T-helper 2 cell treated with Interferon-gamma antibody and Interleukin-4, amounts not matched to agents 5 μg/mL and 100 μg/mL, for 36 hours (primary cell): Measurements from ENCODE around the gene SIRPG.

Experiments used
- DNase-seq: peaks from one replicate; pipeline ENCODE4 v3.0.0; 2021; ENCODE audit warnings: low spot score
- H3K27ac Mint-ChIP-seq: one replicate; pipeline ENCODE4 v1.8.0; 2021; ENCODE audit warnings: mild to moderate bottlenecking, mixed read lengths
- H3K27me3 Mint-ChIP-seq: one replicate; pipeline ENCODE4 v1.8.0; 2021; ENCODE audit warnings: low read depth, mixed read lengths
- H3K36me3 Mint-ChIP-seq: one replicate; pipeline ENCODE4 v1.8.0; 2021; ENCODE audit warnings: low read depth, mixed read lengths
- H3K4me1 Mint-ChIP-seq: one replicate; pipeline ENCODE4 v1.8.0; 2021; ENCODE audit warnings: low read depth, mixed read lengths
- H3K4me3 Mint-ChIP-seq: one replicate; pipeline ENCODE4 v1.8.0; 2022; ENCODE audit warnings: mild to moderate bottlenecking, moderate library complexity, mixed read lengths
- H3K9me3 Mint-ChIP-seq: one replicate; pipeline ENCODE4 v1.8.0; 2021; ENCODE audit warnings: mixed read lengths

SIRPG gene

DNA sequence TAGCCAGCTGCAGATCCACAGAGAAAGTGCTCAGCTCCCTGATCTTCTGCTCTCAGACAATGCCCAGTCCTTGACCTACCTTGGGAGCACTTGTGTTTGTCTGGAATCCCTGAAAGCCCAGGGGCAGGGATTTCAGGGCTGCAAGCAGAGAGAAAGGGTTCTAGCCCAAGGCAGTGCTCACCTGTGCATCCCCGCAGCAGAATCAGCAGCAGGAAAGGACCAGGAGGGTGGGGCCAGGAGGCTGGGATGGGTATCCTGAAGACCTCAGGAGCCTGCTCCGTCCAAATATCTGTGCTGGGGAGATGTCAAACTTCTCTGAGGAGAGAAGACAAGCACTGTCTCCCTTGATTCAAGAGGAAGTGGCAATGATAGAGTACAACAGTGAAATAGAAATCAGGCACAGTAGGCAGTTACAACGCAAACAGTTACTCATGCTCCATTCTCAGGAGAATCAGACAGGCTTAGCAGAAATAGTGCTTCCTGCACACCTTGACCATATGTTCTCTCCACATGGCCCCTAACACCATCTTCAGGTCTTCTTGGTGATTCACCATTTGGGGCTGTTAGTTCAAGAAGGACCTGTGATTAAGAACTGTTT lies 28.7 kb upstream of the SIRPG start:
- H3K4me3 Mint-ChIP-seq: peak overlapping the region; percentile 81
- peaks cover 55% of the 10 kb centered on the region for H3K4me1 Mint-ChIP-seq

DNA sequence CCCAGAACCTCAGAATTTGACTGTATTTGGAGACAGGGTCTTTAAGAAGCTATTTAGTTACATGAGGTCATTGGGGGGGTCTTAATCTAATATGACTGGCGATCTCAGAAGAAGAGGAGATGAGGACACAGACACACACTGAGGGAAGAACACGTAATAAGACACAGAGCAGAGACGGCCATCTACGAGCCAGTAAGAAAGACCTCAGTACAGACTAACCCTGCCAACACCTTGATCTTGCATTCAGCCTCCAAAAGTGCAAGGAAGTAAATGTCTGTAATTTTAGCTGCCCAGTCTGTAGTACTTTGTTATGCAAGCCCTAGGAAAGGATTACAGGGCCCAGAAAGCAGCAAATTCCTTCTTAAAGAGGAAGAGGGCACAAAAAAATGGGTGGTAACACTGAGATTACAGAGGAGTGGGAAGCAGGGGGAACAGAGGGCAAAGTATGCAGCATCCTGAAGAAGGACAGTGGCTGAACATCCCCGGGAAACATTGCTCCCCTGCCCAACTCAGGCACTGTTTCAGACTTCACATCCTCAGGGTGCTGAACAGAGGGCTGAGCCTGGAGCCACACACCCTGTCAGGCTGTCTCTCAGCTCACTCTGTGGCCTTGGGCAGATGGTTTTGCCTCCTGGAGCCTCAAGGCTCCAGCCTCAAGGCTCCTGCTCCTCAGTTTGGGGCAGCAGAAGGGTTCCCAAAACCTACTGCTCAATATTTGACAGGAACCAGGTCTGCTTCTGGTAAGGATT lies 27.9 kb upstream of the SIRPG start:
- no peaks in the 10 kb centered on the region for H3K27me3 Mint-ChIP-seq
- H3K27ac Mint-ChIP-seq: peak overlapping the region; percentile 81
- peaks cover 22% of the 10 kb centered on the region for H3K9me3 Mint-ChIP-seq
- peaks cover 58% of the 10 kb centered on the region for H3K4me1 Mint-ChIP-seq
- DNase-seq: no peak
- H3K4me3 Mint-ChIP-seq: peak overlapping the region; percentile 81
- H3K36me3 Mint-ChIP-seq: peaks cover 17% of the 10 kb centered on the region

More for the DNA sequence above, 28.7 kb upstream of the SIRPG start:
- H3K27ac Mint-ChIP-seq: peak overlapping the region; percentile 81
- peaks cover 18% of the 10 kb centered on the region for H3K36me3 Mint-ChIP-seq
- no peaks in the 10 kb centered on the region for H3K27me3 Mint-ChIP-seq
- DNase-seq: no peak
- H3K9me3 Mint-ChIP-seq: peaks cover 24% of the 10 kb centered on the region

DNA sequence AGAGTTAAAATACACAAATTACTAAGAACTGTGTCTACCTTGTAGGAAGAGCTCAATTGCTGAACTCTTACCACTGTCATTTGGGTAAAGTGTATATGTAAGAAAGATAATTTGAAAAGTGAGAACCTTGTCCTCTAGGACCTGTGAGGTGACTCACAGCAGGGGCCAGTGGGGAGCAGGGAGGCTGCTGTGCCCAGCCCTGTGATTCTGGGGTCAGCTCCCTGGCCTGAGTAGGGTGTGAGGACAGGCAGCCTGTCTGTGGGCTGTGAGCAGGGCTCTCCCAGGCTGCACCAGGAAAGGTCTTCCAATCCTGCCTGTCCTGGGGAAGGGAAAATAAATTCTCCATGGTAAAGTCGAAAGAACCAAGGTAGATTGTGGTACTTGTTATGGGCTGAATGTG lies 27.3 kb upstream of the SIRPG start:
- Mint-ChIP-seq H3K27me3 (no peaks in the 10 kb centered on the region), H3K4me3 (peak overlapping the region; percentile 81), H3K27ac (peak overlapping the region; percentile 81), H3K9me3 (peaks cover 17% of the 10 kb centered on the region), H3K36me3 (peaks cover 21% of the 10 kb centered on the region), H3K4me1 (peaks cover 55% of the 10 kb centered on the region)
- no peak for DNase-seq

DNA sequence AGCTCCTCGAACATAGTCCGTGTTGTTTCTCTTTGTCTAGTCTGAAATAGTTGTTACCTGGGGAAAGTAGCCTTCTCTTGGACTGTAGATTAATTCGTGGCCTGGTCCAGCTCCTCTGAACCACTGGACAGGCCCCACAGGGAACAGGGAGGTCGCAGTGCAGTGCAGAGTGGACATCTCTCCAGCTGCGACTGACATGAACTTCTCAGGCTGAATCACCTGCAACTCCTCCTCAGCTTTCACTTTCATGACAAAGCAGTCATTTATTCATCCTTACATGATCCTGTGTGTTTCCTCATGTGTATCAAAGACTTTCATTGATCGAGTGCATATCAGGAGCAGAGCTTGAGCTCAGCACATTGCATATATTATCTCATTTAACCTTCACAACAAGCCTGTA lies 19.1 kb upstream of the SIRPG start:
- peak overlapping the region; percentile 84 for H3K27ac Mint-ChIP-seq
- H3K4me1 Mint-ChIP-seq: peaks cover 76% of the 10 kb centered on the region
- H3K4me3 Mint-ChIP-seq: peak overlapping the region; percentile 81

DNA sequence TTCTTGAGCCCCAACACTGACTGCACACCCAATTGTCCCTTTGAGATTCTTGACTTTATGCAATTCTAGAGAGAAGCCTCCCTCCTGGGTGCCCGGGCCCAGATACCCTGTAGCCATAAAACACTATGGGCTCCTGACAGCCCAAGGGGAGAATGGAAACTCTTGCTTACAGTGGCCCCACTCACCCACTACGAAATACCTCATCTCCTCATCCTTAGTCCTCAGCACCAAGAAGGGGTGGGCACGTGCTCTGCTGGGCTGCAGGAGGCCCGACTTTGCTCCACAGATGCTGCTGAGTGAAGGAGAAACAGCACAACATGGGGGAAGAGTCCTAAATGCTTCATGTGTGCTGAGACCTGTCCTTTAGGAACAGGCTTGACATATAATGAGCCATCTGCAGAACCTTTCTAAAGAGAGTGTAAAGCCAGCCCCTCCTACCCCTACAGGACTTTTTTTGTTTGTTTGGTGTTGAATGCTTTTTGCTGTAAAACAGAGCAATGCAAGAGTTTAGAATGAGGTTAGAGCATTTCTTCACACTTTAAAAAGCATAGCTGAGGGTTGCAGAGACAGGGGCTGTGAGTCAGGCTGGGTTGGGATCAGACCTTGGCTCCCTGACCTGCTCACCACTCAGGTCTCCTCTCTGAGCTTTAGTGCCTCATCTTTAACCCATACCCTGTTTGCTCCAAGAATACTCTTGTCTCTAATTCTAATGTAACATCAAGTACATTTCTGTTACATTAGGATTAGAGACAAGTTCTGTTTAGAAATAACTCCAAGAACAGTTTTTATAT lies 17.6 kb upstream of the SIRPG start:
- Mint-ChIP-seq H3K36me3 (peaks cover 54% of the 10 kb centered on the region), H3K9me3 (peaks cover 14% of the 10 kb centered on the region), H3K27ac (peak overlapping the region; percentile 89), H3K4me1 (peaks cover 84% of the 10 kb centered on the region), H3K4me3 (peak overlapping the region; percentile 67), H3K27me3 (no peaks in the 10 kb centered on the region)
- no peak for DNase-seq

More for the DNA sequence above, 19.1 kb upstream of the SIRPG start:
- DNase-seq: no peak
- peaks cover 44% of the 10 kb centered on the region for H3K36me3 Mint-ChIP-seq
- H3K27me3 Mint-ChIP-seq: no peaks in the 10 kb centered on the region
- H3K9me3 Mint-ChIP-seq: peaks cover 2% of the 10 kb centered on the region

DNA sequence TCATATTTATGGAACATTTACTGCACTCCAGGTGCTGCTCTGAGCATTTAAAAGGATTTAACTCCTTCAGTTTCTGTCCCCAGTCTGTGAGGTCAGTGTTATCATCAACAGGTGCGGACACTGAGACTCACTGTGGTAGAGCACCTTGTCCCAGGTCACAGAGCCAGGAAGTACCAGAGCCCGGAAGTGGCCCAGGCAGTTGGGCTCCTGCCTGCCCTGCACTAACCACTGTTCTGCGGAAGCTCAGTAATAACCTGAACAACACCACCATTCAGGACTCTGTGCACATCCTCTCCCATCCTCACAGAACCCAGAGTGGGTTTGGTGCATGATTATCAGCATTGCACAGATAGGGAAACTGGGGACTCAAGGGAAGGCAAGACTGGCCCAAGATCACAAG lies 16.8 kb upstream of the SIRPG start:
- Mint-ChIP-seq H3K4me1 (peaks cover 89% of the 10 kb centered on the region), H3K4me3 (peak overlapping the region; percentile 67)

DNA sequence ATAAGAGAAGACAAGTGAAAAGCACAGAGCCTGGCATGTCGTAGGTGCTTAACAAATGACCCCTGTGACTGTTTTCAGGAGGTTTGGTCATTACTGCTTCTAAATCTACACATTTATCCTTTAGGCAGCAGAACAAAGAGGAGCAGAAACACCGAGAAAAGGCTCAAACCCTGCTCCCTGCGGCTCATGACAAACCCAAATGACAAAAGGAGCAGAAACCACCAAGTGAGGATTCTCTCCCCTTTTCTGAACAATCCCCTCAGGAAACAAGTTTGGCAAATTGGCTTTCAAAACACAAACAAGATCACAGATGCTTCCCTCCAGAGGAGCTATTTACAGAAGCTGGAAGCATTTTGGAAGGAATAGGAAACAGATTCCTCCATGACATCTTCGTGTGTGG lies 15.8 kb upstream of the SIRPG start:
- peak overlapping the region; percentile 67 for H3K4me3 Mint-ChIP-seq

More for the DNA sequence above, 16.8 kb upstream of the SIRPG start:
- no peak for DNase-seq
- H3K27me3 Mint-ChIP-seq: no peaks in the 10 kb centered on the region
- H3K36me3 Mint-ChIP-seq: peaks cover 56% of the 10 kb centered on the region
- peaks cover 14% of the 10 kb centered on the region for H3K9me3 Mint-ChIP-seq
- peak overlapping the region; percentile 89 for H3K27ac Mint-ChIP-seq

DNA sequence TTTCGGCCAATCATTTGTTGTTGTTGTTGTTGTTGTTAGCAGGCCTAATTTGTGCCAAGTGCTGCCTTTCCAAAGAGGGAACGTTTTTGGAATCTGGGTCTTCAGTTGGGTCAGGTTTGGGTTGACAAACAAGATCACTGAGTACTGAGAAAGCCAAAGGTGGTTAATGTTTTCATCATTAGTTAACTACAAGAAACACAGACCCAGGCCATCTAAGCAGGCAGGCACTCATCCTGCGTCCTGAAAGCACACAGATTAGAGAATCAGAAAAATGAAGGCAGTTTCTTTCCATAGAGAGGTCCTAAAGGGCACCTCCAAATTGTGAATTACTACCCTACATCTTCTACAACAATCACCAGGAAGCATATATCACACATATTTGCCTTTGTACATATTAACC lies 15.1 kb upstream of the SIRPG start:
- peaks cover 15% of the 10 kb centered on the region for H3K9me3 Mint-ChIP-seq
- no peaks in the 10 kb centered on the region for H3K27me3 Mint-ChIP-seq
- H3K4me3 Mint-ChIP-seq: peak overlapping the region; percentile 67
- DNase-seq: no peak
- peaks cover 87% of the 10 kb centered on the region for H3K4me1 Mint-ChIP-seq
- peaks cover 54% of the 10 kb centered on the region for H3K36me3 Mint-ChIP-seq
- H3K27ac Mint-ChIP-seq: peak overlapping the region; percentile 89

More for the DNA sequence above, 15.8 kb upstream of the SIRPG start:
- no peaks in the 10 kb centered on the region for H3K27me3 Mint-ChIP-seq
- peaks cover 14% of the 10 kb centered on the region for H3K9me3 Mint-ChIP-seq
- no peak for DNase-seq
- H3K36me3 Mint-ChIP-seq: peaks cover 58% of the 10 kb centered on the region
- peak overlapping the region; percentile 89 for H3K27ac Mint-ChIP-seq
- peaks cover 89% of the 10 kb centered on the region for H3K4me1 Mint-ChIP-seq

DNA sequence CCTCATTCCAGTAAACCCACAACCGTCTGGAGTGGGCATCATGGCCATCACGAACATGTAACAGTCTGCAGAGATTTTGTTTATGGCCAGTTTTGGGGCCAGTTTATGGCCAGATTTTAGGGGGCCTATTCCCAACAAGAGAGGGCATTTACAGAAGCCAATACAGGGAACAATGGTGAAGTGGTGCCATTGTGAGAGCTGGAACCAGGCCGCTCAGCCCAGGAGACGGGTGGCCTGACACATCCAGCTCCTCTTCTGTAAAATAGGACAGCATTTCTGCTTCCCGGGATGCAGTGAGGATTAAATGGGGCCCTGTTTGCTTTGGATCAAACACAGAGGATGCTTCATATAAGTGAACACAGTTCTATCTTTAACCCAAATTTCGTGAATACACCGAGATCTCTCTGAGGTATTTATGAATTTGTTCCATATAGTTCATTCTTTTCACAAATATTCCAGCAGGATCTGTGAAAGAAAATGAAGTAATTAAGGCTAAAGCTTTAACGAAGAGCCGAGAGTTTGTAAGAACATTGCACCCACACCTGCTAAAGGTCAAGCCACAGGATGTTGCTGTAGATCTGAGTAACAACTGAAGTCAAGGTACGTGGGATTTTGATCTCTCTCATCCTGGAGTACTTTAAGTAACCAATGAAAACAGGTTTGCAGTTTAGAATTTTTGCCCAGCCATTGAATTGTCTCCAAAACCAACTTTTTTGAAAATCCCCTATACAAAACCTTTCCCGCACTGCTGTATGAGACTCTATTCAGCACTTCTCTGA lies 14.5 kb upstream of the SIRPG start:
- Mint-ChIP-seq H3K36me3 (peaks cover 52% of the 10 kb centered on the region), H3K4me3 (peak overlapping the region; percentile 67), H3K9me3 (peaks cover 21% of the 10 kb centered on the region), H3K4me1 (peaks cover 88% of the 10 kb centered on the region), H3K27ac (peak overlapping the region; percentile 89), H3K27me3 (no peaks in the 10 kb centered on the region)
- peak; percentile 62 for DNase-seq

DNA sequence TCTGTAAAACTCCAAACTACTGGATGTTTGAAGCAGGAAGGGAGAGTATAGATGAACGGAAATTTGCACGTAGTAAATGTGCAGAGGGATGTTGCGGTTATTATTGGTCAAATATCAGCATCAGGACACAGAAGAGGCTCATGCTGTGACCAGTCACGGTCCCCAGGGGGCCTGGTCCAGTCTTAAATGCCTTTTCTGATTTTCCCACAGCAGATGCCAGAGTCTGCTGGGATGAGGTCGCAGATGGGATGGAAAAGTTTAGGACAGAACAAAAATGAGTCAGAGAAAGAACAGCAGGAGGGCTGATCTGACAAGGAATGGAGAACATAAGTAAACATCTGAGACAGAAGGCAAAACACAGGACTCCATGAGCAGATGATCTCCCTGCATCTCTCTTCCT lies 11.7 kb upstream of the SIRPG start:
- H3K9me3 Mint-ChIP-seq: peaks cover 21% of the 10 kb centered on the region
- H3K36me3 Mint-ChIP-seq: peaks cover 46% of the 10 kb centered on the region
- peaks cover 77% of the 10 kb centered on the region for H3K4me1 Mint-ChIP-seq
- H3K4me3 Mint-ChIP-seq: no peak overlapping the region
- no peak overlapping the region for H3K27ac Mint-ChIP-seq
- DNase-seq: no peak
- H3K27me3 Mint-ChIP-seq: no peaks in the 10 kb centered on the region

DNA sequence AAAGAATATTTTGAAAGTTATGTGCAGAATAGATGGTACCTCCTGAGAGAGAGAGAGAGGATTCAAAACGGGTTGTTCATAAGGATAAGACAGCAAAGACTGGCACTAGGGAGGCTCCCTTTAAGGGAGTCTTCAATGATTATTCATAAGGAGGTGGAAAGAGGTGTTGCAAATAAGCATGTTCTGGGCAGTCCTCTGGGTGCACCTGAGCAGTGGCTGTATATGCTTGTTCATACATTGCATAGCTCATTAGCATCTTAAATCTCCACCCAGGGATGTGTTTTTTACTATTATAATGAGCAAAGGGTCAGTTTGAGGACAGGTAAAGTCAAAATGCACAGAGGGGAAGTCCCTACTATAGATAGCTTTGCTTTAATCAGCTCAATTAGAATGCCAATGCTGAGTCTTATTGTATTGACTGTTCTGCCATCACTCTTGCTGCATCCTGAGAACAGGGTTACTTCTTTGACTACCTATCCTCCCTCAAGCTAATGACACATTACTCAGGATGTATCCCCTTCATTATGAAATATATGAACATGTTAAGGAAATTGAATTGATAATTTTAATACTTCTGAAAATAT lies 10.0 kb upstream of the SIRPG start:
- peak overlapping the region; percentile 0 for H3K4me3 Mint-ChIP-seq
- H3K27ac Mint-ChIP-seq: peak overlapping the region; percentile 72
- peaks cover 41% of the 10 kb centered on the region for H3K36me3 Mint-ChIP-seq
- DNase-seq: no peak
- H3K9me3 Mint-ChIP-seq: peaks cover 21% of the 10 kb centered on the region
- no peaks in the 10 kb centered on the region for H3K27me3 Mint-ChIP-seq
- H3K4me1 Mint-ChIP-seq: peaks cover 76% of the 10 kb centered on the region

DNA sequence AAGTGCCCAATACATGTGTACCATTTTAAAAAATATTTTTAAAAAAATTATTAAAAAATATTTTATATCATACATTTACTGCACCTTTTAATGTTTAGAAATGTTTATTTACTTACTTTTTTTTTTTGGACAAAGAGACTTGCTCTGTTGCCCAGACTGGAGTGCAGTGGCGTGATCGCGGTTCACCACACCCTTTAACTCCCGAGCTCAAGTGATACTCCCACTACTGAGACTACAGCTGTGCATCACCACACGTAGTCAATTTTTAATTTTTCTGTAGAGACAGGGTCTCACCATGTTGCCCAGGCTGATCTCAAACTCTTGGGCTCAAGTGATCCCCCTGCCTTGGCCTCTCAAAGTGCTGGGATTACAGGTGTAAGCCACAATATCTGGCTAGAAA lies 9.2 kb upstream of the SIRPG start:
- H3K9me3 Mint-ChIP-seq: peaks cover 21% of the 10 kb centered on the region
- H3K4me1 Mint-ChIP-seq: peaks cover 76% of the 10 kb centered on the region
- H3K36me3 Mint-ChIP-seq: peaks cover 35% of the 10 kb centered on the region
- no peak overlapping the region for H3K4me3 Mint-ChIP-seq
- DNase-seq: no peak
- no peaks in the 10 kb centered on the region for H3K27me3 Mint-ChIP-seq
- H3K27ac Mint-ChIP-seq: no peak overlapping the region

DNA sequence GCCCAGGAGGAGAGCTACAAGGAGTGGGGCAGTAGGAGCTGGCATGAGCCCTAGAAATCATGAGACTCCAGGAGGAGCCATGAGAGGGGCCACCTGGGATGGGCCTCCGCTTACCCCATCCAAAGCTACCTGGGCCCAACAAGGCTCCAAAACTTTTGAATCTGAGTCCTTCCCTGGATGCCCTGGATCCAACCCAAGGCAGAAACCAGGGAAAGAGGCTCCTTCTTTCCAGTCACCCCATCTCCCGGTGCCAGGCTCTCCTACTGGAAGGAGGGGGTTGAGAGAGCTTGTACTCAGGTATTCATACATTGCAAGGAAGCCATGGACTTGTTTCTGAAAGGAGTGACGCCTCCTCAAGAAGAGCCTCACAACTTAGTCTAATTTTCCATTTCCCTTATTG lies 7.8 kb upstream of the SIRPG start:
- DNase-seq: no peak
- Mint-ChIP-seq H3K4me3 (peak overlapping the region; percentile 78), H3K9me3 (peaks cover 7% of the 10 kb centered on the region), H3K27me3 (no peaks in the 10 kb centered on the region), H3K27ac (peak overlapping the region; percentile 85), H3K4me1 (peaks cover 76% of the 10 kb centered on the region), H3K36me3 (peaks cover 25% of the 10 kb centered on the region)
